Glomerular visceral epithelial cell (primary cell): ENCODE results near the gene TANGO2.

Experiments
- DNase-seq: peaks from one replicate; pipeline ENCODE4 v3.0.0-alpha.2; 2016; ENCODE audit errors: extremely low spot score

Gene TANGO2

GRCh38 chr22:19995611-19996339 is 25.1 kb upstream of the TANGO2 start:
- no peak for DNase-seq

DNA sequence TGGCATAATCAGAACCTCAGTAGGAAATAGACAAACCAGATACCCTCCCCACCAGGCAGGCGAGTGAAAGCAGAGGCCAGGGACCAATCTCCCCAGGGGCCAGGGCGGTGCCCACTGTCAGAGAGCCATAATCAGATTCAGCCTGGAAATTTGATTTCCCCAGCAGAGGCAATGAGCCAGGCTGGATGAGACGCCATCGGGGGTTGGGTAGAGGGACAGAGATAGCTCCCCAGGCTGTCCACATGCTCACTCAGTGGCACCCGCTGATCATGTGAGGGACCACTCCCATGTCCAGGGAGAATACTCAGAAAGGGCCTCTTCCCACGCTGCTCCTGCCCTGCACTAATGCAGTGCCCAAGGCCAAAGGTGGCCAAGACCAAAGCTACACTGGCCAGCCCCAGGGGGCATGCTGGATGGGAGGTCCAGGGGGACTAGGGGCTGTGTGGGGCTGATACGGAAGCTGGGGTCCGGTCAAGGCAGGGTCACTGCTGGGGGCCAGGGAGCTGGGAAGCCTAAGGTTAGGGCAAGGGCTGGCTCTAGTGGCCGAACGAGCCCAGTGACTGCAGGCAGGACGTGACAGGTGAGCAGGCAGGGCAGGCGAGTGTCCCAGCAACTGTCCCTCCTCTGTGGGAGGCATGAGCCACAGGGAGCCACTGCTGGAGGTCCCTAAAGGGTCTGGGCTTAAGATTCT is 24.1 kb upstream of the TANGO2 start:
- DNase-seq: no peak

GRCh38 chr22:19997561-19998231 is 23.2 kb upstream of the TANGO2 start:
- DNase-seq: no peak

DNA sequence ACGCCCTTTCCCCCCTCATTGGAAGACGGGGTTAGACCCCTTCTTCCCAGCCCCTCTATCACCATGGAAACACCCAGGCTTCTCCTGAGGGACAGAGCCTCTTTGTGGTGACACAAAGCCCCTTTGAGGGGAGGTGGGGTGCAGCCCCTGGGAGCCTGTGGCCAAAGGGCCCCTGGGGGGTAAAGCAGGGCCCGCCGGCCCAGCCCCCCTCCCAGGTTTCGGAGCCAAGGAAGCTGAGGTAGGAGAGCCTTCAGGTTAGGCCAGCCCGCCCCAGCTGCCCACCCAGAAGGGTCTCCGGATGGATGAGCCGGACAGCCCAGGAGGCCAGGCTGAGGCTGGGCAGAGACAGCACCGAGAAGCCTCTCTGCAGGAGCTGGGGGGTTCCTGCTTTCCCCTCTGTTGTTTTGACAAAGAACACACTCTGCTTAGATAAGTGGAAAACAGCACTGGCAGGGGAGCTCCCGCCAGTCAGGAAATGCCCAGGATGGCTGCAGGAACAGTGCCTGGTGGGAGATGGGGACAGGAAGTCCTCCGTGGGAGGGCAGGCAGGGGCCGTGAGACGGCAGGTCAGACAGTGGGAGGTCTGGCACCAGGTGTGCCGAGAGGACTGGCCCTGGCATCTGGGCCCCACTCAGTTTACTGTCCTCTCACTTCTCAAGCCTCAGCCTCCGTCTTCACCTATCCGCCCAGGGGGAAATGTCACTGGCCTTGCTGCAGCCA is 22.5 kb upstream of the TANGO2 start:
- DNase-seq: no peak

GRCh38 chr22:19998991-19999820 is 21.7 kb upstream of the TANGO2 start:
- DNase-seq: no peak

GRCh38 chr22:20000246-20001081 is 20.4 kb upstream of the TANGO2 start:
- no peak for DNase-seq

GRCh38 chr22:20001082-20001638 is 19.8 kb upstream of the TANGO2 start:
- no peak for DNase-seq

DNA sequence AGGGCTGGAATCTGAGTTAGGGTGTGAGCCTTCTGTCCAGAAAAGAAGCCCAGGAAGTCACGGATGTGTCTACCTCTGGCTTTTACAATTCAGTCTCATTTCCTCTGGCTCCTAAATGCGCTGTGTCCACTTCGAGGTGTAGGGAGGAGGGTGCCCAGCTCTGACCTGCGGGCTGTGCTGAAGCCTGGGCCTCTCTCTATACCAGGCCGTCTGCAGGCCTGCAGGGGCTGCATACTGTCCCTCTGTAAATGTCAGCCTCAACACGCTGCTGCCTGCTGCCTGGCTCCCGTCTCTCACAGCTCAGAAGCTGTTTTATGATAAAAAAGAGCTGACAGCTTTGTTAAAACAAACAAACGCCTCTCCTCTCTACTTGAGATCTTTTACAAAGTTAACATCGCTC is 18.8 kb upstream of the TANGO2 start:
- no peak for DNase-seq

- no peak for DNase-seq
Measured at GRCh38 chr22:20002636-20003035, 18.3 kb upstream of the TANGO2 start.

- DNase-seq: no peak
Measured at GRCh38 chr22:20003304-20003703, 17.6 kb upstream of the TANGO2 start.

- no peak for DNase-seq
Measured at GRCh38 chr22:20004464-20004863, 16.4 kb upstream of the TANGO2 start.

DNA sequence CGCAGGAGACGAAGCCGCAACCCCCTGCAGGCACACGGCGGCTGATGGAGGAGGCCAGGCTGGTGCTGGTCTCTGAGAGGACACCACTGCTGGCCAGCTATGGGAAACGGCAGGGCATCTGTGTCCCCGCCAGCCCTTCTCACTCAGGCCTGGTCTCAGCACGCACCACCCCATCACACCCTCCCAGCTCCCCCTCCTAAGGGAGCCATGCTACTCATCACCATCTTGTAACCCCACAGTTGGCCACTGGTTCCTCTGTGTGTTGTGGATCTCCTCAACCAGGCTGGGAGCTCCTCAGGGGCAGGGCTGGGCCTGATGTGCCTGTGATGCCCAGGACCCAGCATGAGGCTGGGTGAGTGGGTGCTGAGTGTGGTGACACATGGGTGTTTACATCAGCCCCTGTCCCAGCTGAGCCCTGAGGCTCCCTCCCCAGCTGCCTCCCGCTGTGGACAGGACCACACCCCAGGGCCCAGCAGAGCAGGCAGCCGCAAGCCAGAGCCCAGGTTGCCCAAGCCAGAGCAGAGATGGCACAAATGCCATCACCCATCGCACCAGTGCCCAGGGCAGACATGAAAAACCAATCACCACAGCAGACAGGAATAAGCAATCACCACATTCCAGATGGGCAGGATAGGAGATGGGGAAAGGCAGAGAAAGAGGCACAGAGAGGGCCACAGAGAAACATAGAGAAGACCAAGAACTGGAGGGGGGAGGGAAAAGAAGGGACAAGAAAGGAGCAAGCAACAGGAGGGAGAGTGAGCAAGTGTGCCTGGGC is 12.5 kb upstream of the TANGO2 start:
- no peak for DNase-seq

DNA sequence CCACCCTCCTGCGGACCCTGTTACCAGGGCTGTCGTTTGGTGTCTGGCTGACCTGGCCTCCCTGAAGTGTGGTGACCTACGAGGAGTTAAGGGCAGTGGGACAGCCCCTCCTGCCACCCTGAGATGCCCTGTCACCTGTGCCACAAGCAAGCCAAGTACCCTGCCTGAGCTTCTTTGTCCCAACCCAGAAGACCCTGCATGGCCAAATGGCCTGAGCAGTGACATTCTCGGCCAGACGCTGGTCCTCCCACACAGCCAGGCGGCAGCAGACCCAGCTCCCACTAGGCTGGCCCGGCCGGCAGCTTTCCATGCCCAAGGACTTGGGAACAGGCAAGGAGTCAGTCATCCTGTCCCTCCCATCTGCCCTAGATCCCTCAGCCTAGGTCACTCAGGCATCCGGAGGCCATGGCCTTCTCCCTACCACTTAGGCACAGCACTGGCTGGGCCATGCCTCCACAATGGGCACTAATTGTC is 11.9 kb upstream of the TANGO2 start:
- no peak for DNase-seq

- no peak for DNase-seq
Measured at GRCh38 chr22:20009582-20010306, 11.2 kb upstream of the TANGO2 start.

GRCh38 chr22:20010307-20011122 is 10.4 kb upstream of the TANGO2 start:
- DNase-seq: no peak

DNA sequence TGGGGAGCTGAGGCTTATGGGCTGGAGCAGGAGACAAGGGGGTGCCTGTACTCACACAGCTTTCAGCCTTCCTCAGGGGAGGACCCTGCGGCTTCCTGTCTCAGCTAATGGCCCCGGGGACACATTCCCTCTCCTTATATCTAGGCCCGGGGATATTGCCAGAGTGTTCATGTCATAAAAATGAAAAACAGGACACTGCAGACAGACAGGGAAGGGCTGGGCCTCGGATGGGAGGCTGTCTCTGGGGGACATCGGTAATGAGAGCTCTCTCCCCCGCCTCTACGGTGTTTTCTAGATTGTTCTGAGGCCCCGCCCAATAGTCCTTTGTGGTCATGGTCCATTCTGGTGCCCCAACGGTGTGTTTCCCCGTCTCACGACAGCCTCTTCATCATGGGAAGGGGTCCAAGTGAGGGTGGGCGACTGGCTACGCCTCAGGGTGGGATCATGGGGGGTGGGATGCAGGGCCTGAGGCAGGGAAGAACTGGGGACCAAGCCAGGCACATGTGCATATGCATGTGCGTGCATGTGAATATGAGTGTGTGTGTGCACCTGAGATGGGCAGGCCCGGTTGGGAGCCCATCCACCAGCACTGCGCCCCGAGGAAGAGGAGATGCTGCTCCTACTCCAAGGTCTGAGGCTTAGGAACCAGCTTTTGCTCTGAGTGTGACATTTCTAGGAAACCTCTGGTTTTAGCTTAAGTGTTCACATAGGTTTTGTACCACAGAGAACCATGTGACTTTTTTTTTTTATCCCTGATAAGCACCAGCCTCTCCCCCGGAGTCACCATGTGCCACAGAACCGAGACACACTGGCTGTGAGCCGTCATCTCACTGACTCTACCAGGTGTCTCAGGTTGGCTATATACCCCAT is 9.6 kb upstream of the TANGO2 start:
- DNase-seq: no peak
